ENCODE measurements around the gene C1QL2. TPM values are rescaled to one million over a fixed set of nuclear protein-coding genes. Genes with fewer than 3 reads are reported as not detected.

The C1QL2 gene
- total RNA-seq, 3 donors from 2014 or later (not counting 1 experiment from before 2014, with no cell fraction given): not detected

GRCh38 chr2:119192893-119193292, 34.3 kb upstream of the C1QL2 start:
- Mint-ChIP-seq H3K4me3 (no peak overlapping the region), H3K27ac (no peak overlapping the region), H3K27me3 (ENCODE audit: low read depth in 2 of 2) (peaks cover 17 to 19% of the 10 kb centered on the region in 2 donors), H3K4me1 (no peaks in the 10 kb centered on the region), H3K9me3 (no peaks in the 10 kb centered on the region), H3K36me3 (no peaks in the 10 kb centered on the region)
- Histone ChIP-seq H3K4me3 (ENCODE audit: low read length) (no peak overlapping the region), H3K36me3 (ENCODE audit: control insufficient read depth, insufficient read depth, low read length) (no peaks in the 10 kb centered on the region), H3K9me3 (ENCODE audit: control insufficient read depth, insufficient read depth, low read length) (no peaks in the 10 kb centered on the region), H3K27me3 (ENCODE audit: control insufficient read depth, insufficient read depth, low read length) (no peaks in the 10 kb centered on the region), H3K4me1 (ENCODE audit: control insufficient read depth, insufficient read depth, low read length) (no peaks in the 10 kb centered on the region), H3K27ac (ENCODE audit: low read length) (no peak overlapping the region)
- TF ChIP-seq CTCF (IDR thresholded peaks at IDR 0.05): no peak
- ATAC-seq: no peak
- no peak for DNase-seq
- intact Hi-C loops (cut with micrococcal nuclease): no loop called here
- 96% methylated on average over 5 of the region's 6 CpGs for WGBS (ENCODE audit: insufficient coverage)

- Histone ChIP-seq H3K9me3 (ENCODE audit: control insufficient read depth, insufficient read depth, low read length) (no peaks in the 10 kb centered on the region), H3K4me3 (ENCODE audit: low read length) (no peak overlapping the region), H3K4me1 (ENCODE audit: control insufficient read depth, insufficient read depth, low read length) (no peaks in the 10 kb centered on the region), H3K36me3 (ENCODE audit: control insufficient read depth, insufficient read depth, low read length) (no peaks in the 10 kb centered on the region), H3K27ac (ENCODE audit: low read length) (no peak overlapping the region), H3K27me3 (ENCODE audit: control insufficient read depth, insufficient read depth, low read length) (no peaks in the 10 kb centered on the region)
- ATAC-seq (no peak), DNase-seq (no peak)
- H3K27ac Mint-ChIP-seq: no peak overlapping the region
- H3K4me3 Mint-ChIP-seq: no peak overlapping the region
- H3K36me3 Mint-ChIP-seq: no peaks in the 10 kb centered on the region
- peaks cover 18 to 20% of the 10 kb centered on the region in 2 donors for H3K27me3 Mint-ChIP-seq (ENCODE audit: low read depth in 2 of 2)
- no peaks in the 10 kb centered on the region for H3K4me1 Mint-ChIP-seq
- H3K9me3 Mint-ChIP-seq: no peaks in the 10 kb centered on the region
- WGBS (ENCODE audit: insufficient coverage): 17% methylated on average over 8 of the region's 8 CpGs
- intact Hi-C loops (cut with micrococcal nuclease): no loop called here
- no peak for TF ChIP-seq CTCF (IDR thresholded peaks at IDR 0.05)
These were observed 32.0 kb upstream of the C1QL2 start for GRCh38 chr2:119190321-119191111.

DNA sequence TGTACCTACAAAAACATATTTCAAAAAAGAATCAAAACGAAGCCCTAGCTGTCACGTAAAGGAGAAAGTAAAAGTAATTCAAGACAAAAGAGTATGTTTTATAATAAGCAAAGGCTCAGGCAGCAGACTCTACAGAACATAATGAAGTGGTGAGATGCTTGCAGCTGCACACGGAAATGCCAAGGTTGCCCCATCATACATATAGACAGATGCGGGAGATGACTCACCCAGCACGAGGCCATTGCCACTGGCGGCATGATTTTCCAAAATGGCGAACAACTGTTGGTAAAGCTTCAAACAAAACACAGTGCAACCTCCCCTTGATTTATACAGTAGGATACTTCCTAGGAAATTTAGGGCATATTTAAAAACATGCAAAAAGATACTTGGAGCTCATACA, 26.0 kb upstream of the C1QL2 start:
- H3K27me3 Mint-ChIP-seq (ENCODE audit: low read depth in 2 of 2): peaks cover 3 to 7% of the 10 kb centered on the region in 2 donors
- 89% methylated on average over 6 of the region's 7 CpGs for WGBS (ENCODE audit: insufficient coverage)
- no peak overlapping the region for H3K27ac Mint-ChIP-seq
- Histone ChIP-seq H3K36me3 (ENCODE audit: control insufficient read depth, insufficient read depth, low read length) (no peaks in the 10 kb centered on the region), H3K27ac (ENCODE audit: low read length) (no peak overlapping the region), H3K9me3 (ENCODE audit: control insufficient read depth, insufficient read depth, low read length) (no peaks in the 10 kb centered on the region), H3K4me3 (ENCODE audit: low read length) (no peak overlapping the region), H3K4me1 (ENCODE audit: control insufficient read depth, insufficient read depth, low read length) (no peaks in the 10 kb centered on the region), H3K27me3 (ENCODE audit: control insufficient read depth, insufficient read depth, low read length) (no peaks in the 10 kb centered on the region)
- no peak for ATAC-seq
- DNase-seq: no peak
- H3K9me3 Mint-ChIP-seq: no peaks in the 10 kb centered on the region
- TF ChIP-seq CTCF (IDR thresholded peaks at IDR 0.05): no peak
- H3K4me3 Mint-ChIP-seq: no peak overlapping the region
- intact Hi-C loops (cut with micrococcal nuclease): no loop called here
- no peaks in the 10 kb centered on the region for H3K36me3 Mint-ChIP-seq
- H3K4me1 Mint-ChIP-seq: no peaks in the 10 kb centered on the region

Measured in natural killer cell (primary cell).